ENCODE measurements around the gene PLA2G1B.
A peak's percentile ranks its signal among the peaks of the same experiment; 100 is the strongest.

PLA2G1B gene

GRCh38 chr12:120327593-120327992 lies at the start of gene PLA2G1B:
Gene PLA2G1B (minus strand): TSS chr12:120327779. CDS start chr12:120327753, 26 bp downstream.
- no peak for DNase-seq (ENCODE audit: low read depth)

GRCh38 chr12:120376934-120377572 lies 49.5 kb upstream of the PLA2G1B start:
- DNase-seq (ENCODE audit: low read depth) = no peak

- DNase-seq (ENCODE audit: low read depth) = no peak
These were observed 48.8 kb upstream of the PLA2G1B start for GRCh38 chr12:120376416-120376815.

- no peak for DNase-seq (ENCODE audit: low read depth)
These were observed 48.4 kb upstream of the PLA2G1B start for GRCh38 chr12:120376009-120376408.

DNA sequence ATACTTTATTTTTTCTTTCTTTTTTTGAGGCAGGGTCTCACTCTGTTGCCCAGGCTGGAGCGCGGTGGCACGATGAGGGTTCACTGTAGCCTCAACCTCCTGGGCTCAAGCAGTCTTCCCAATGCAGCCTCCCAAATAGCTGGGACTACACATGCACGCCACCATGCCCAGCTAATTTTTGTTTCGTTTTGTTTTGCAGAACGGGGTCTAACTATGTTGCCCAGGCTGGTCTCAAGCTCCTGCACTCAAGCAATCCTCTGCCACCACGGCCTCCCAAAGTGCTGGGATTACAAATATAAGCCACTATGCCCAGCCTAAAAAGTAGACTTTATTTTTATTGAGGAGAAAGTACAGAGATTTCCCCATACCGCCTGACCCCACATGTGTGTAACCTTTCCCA lies 46.1 kb upstream of the PLA2G1B start:
- DNase-seq (ENCODE audit: low read depth) = no peak

DNA sequence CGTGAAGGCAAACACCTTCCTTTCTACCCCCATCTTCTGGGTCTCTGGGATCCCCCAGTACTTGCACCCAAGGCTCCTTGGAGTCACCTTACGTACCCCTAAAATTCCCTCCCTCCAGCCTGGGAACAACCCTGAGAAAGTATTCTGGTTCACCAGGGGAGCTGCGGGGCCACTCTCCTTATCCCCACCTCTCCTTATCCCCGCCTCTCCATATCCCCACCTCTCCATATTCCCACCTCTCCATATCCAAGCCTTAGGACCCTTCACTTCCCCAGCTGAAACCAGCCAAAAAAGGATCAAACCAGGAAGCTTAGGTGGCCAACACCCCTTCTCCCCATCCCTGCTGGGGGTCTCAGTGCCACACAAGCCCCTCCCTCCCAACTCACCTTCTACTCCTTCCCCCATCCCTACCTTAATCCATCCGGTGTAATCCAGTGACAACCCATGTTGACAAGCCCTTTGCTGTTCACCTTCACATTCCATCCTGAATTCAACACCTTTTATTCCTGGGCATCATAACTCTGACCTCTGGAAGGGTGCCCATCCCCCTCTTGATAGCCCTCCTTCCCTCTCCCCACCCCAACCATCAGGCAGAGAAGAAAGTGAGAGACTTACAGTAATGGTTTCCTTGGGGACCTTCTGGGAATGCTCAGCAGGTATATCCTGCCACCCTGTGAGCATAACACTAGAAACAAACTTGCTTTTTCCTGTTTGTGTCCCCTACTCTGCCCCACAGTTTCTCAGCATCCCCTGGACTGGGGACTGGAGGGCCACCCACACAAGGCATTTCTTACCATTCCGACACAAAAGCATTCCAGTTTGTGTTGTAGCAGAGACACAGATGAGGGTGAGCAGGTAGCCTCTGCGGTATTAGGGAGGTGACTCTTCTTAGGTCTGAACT lies 43.0 kb upstream of the PLA2G1B start:
- DNase-seq (ENCODE audit: low read depth) = no peak

GRCh38 chr12:120369603-120370342 lies 42.2 kb upstream of the PLA2G1B start:
- DNase-seq (ENCODE audit: low read depth) = no peak

GRCh38 chr12:120368789-120369602 lies 41.4 kb upstream of the PLA2G1B start, which contains the start of gene MSI1:
Gene MSI1 (minus strand): TSS chr12:120369164. CDS start chr12:120369091, 73 bp downstream.
- DNase-seq (ENCODE audit: low read depth) = no peak

- peak; percentile 22 for DNase-seq (ENCODE audit: low read depth)
These were observed 40.6 kb upstream of the PLA2G1B start for GRCh38 chr12:120367924-120368788.

GRCh38 chr12:120367233-120367923 lies 39.8 kb upstream of the PLA2G1B start:
- DNase-seq (ENCODE audit: low read depth) = no peak

- DNase-seq (ENCODE audit: low read depth) = no peak
These were observed 39.3 kb upstream of the PLA2G1B start for GRCh38 chr12:120366845-120367232.

- no peak for DNase-seq (ENCODE audit: low read depth)
These were observed 38.7 kb upstream of the PLA2G1B start for GRCh38 chr12:120366341-120366705.

- DNase-seq (ENCODE audit: low read depth) = no peak
These were observed 38.2 kb upstream of the PLA2G1B start for GRCh38 chr12:120365675-120366340.

DNA sequence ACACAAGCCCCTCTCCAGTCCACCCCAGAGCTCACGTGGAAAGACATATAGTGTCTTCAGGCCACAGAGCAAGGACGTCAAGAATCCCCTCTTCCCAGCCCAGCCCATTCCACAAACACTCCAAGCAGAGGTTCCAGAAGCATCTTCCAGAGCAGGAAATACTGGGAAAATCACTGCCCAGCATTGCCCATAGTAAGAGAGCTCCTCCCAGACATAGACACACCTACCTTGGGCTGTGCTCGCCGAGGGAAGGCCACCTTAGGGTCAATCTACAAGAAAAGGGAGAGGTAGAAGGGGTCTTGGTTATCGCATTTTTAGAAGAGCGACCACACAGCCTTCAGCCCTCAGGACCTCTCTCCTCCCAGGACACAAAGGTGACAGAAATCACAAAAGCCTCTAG lies 36.9 kb upstream of the PLA2G1B start:
- DNase-seq (ENCODE audit: low read depth) = no peak

DNA sequence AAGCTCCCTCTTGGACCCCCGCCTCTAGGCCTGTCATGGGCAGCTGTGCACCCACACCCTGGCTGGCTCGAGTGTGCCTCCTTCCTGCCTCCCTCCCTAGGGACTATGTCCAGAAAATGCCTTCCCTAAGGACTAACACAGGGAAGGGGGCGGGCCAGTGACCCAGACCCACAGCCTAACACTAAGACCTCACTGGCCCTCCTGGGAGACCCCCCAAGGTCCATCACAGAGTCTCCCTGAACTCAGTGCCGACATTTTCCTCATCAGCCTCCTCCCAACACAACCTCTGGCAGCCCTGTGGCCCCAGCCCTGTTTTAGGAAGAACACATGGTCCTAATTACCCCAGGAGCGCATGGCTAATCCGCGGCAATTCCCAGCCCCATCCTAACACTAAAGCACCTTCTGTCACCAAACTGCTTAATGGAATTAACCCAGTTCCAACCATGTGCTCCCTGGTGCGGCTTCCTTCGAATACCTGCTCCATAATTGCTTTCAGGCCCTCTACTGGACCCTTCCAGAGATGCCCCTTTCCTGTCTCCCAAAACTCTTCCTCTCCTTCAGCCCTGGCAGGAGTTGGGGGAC lies 35.8 kb upstream of the PLA2G1B start:
- DNase-seq (ENCODE audit: low read depth) = no peak

DNA sequence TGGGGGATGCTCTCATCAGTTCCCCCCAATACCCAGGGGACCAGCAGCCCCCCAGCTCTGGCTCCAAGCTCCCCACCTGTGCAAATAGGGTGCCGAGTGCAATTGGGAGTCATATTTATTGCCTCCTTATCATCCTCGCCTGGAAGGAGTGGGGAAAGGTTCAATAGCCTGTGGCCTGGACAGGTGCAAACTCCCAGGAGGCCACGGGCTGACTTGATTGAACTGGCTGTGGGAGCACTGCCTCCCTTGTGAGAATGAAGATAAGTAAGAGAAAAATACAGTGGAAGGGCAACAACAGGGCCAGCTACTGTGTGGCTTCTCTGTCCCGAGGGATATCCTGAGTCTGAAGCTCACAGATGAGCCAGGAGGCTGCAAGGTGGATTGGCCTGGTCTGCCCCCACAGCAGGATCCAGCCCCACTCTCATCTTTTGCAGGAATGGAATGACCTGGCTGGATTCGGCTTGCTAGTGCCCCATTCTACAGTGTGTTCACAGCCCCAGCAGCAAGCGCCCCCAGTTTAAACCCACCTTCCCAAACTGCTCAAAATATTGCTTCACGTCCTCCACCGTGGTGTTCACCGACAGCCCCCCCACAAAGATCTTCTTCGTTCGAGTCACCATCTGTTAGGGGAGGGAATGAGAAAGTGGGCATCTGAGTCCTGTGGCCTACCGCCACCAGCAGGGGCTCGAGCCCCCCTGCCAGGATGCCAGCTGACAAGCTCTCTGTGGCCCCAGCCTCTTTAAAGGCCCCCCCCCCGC lies 35.1 kb upstream of the PLA2G1B start:
- no peak for DNase-seq (ENCODE audit: low read depth)

DNA sequence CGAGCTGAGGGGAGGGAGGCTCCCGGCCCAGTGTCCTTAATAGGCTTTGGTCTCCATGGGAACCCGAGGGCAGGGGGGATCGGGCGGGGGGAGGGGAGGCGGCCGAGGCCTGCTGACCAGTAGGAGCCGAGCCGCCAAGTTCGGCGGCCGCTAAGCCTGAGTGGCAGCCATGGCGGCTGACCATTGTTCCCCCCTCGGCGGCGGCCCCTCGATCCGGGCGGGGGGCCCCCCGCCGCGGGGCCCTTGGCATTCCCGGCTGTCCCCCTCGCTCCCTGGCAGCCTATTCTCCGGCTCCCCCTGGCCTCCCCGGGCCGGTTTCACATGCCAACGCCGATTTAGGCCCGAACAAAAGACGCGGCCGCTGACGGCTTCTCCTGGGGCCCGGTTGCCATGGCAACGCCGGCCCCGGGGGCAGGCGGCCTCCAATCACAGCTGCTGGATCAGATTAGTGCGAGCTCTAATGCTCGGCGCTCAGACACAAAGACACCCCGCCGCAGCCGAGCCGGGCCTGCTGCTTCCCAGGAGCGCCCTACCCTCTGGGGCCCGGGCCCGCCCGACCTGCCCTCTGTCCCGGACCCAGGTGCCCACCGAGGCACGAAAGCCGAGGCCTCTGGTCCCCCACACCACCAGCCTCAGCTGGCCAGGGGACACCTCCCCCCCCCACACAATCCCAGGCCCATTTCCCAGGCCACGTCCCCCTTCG lies 34.1 kb upstream of the PLA2G1B start:
- DNase-seq (ENCODE audit: low read depth) = no peak

- DNase-seq (ENCODE audit: low read depth) = no peak
These were observed 31.5 kb upstream of the PLA2G1B start for GRCh38 chr12:120359128-120359527.

Data from activated T-cell treated with anti-CD3 and anti-CD28 coated beads for 24 hours (primary cell).